ENCODE data around the gene ARHGAP29. TPM values are rescaled to one million over a fixed set of nuclear protein-coding genes. Genes with fewer than 3 reads are reported as not detected.

The ARHGAP29 gene
- polyA plus RNA-seq, 3 donors: 0.69 to 0.98 (median 0.81) TPM

DNA sequence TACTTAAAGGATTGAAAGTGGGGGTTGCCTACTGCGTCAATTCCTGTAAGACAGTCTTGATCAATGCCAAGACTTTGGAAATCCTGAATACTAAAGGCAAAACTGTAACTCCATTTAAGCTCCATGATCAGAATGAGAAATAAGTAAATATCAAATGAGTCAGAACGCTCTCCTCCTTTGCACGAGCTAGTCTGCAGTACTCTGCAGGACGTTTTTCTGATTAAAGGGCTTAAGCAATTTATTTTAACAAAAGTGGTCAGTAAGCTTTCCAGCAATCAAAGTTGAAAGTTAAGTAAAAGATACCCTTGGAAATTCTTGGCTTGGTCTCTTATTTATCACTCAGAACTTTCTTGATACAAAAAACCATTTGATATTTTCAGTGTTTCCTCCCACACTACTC lies 35.7 kb upstream of the ARHGAP29 start:
- Mint-ChIP-seq H3K27ac (no peak overlapping the region), H3K4me3 (no peak overlapping the region), H3K9me3 (peaks cover 0 to 4% (median 0%) of the 10 kb centered on the region in 7 donors), H3K36me3 (no peaks in the 10 kb centered on the region), H3K27me3 (ENCODE audit: low read depth in 3 of 3) (peaks cover 8 to 10% (median 9%) of the 10 kb centered on the region in 3 donors), H3K4me1 (peaks cover 16% of the 10 kb centered on the region)
- Histone ChIP-seq H3K4me1 (ENCODE audit: control insufficient read depth in 1 of 2, insufficient read depth in 2 of 2, low read length in 2 of 2) (no peaks in the 10 kb centered on the region), H3K27ac (ENCODE audit: low read depth in 1 of 2, low read length in 2 of 2) (no peak overlapping the region), H3K79me2 (ENCODE audit: insufficient read depth, low read length) (no peaks in the 10 kb centered on the region), H3K27me3 (ENCODE audit: control insufficient read depth in 2 of 2, insufficient read depth in 2 of 2, low read length in 2 of 2) (peaks cover 2% of the 10 kb centered on the region in 2 donors), H3K9ac (ENCODE audit: insufficient read depth, low read length, poor library complexity, severe bottlenecking) (no peak overlapping the region), H3K4me2 (replicated peaks; ENCODE audit: extremely low read depth, low read length, poor library complexity, severe bottlenecking) (no peak overlapping the region), H4K20me1 (ENCODE audit: insufficient read depth, low read length) (no peaks in the 10 kb centered on the region), H3K9me3 (replicated peaks in 1 of 2; ENCODE audit: control insufficient read depth in 1 of 2, insufficient read depth in 1 of 2, low read length in 2 of 2) (no peaks in the 10 kb centered on the region), H2AFZ (ENCODE audit: insufficient read depth, low read depth, low read length, poor library complexity, severe bottlenecking) (no peak overlapping the region), H3K4me3 (replicated peaks in 1 of 3; ENCODE audit: low read depth in 2 of 3, low read length in 3 of 3) (no peak overlapping the region), H3K36me3 (replicated peaks in 1 of 2; ENCODE audit: control insufficient read depth in 1 of 2, insufficient read depth in 2 of 2, low read length in 2 of 2) (no peaks in the 10 kb centered on the region)
- intact Hi-C loops (cut with micrococcal nuclease): no loop called here
- no CpG with 5 or more reads among the region's 4 CpGs for WGBS (ENCODE audit: insufficient coverage)
- no peak for TF ChIP-seq CTCF (IDR thresholded peaks at IDR 0.05)
- DNase-seq: no peak

- Histone ChIP-seq H3K9ac (ENCODE audit: insufficient read depth, low read length, poor library complexity, severe bottlenecking) (no peak overlapping the region), H3K27me3 (ENCODE audit: control insufficient read depth in 2 of 2, insufficient read depth in 2 of 2, low read length in 2 of 2) (peaks cover 2 to 4% of the 10 kb centered on the region in 2 donors)
- WGBS (ENCODE audit: insufficient coverage): 17% methylated on average over 1 of the region's 1 CpG
Measured at GRCh38 chr1:94272388-94272787, 35.0 kb upstream of the ARHGAP29 start.

More at GRCh38 chr1:94272388-94272787, 35.0 kb upstream of the ARHGAP29 start:
- H3K36me3 Mint-ChIP-seq: no peaks in the 10 kb centered on the region
- DNase-seq: peak in 2 of 3 donors; percentile 19 to 30
- peaks cover 8 to 10% (median 9%) of the 10 kb centered on the region in 3 donors for H3K27me3 Mint-ChIP-seq (ENCODE audit: low read depth in 3 of 3)
- Histone ChIP-seq H3K79me2 (ENCODE audit: insufficient read depth, low read length) (no peaks in the 10 kb centered on the region), H4K20me1 (ENCODE audit: insufficient read depth, low read length) (no peaks in the 10 kb centered on the region), H2AFZ (ENCODE audit: insufficient read depth, low read depth, low read length, poor library complexity, severe bottlenecking) (no peak overlapping the region), H3K27ac (ENCODE audit: low read depth in 1 of 2, low read length in 2 of 2) (no peak overlapping the region), H3K4me2 (replicated peaks; ENCODE audit: extremely low read depth, low read length, poor library complexity, severe bottlenecking) (no peak overlapping the region), H3K4me1 (ENCODE audit: control insufficient read depth in 1 of 2, insufficient read depth in 2 of 2, low read length in 2 of 2) (no peaks in the 10 kb centered on the region), H3K4me3 (replicated peaks in 1 of 3; ENCODE audit: low read depth in 2 of 3, low read length in 3 of 3) (no peak overlapping the region), H3K9me3 (replicated peaks in 1 of 2; ENCODE audit: control insufficient read depth in 1 of 2, insufficient read depth in 1 of 2, low read length in 2 of 2) (no peaks in the 10 kb centered on the region), H3K36me3 (replicated peaks in 1 of 2; ENCODE audit: control insufficient read depth in 1 of 2, insufficient read depth in 2 of 2, low read length in 2 of 2) (no peaks in the 10 kb centered on the region)
- no peak overlapping the region for H3K27ac Mint-ChIP-seq
- intact Hi-C loops (cut with micrococcal nuclease): no loop called here
- no peak overlapping the region for H3K4me3 Mint-ChIP-seq
- peaks cover 16% of the 10 kb centered on the region for H3K4me1 Mint-ChIP-seq
- H3K9me3 Mint-ChIP-seq: peaks cover 0 to 4% (median 0%) of the 10 kb centered on the region in 7 donors
- TF ChIP-seq CTCF (IDR thresholded peaks at IDR 0.05): no peak

Measured in CD14-positive monocyte (primary cell).